HG03175 (cell line): ENCODE measurements around the gene ELFN2.

Source experiments
- ATAC-seq: cut with Tn5 transposase; IDR thresholded peaks from one replicate; pipeline ENCODE4 v1.9.1; 2021; ENCODE audit warnings: mild to moderate bottlenecking, moderate library complexity; ENCODE audit not compliant: unreplicated experiment

ELFN2 gene

GRCh38 chr22:37390075-37390474 lies 37.2 kb downstream of the ELFN2 start:
- no peak for ATAC-seq

DNA sequence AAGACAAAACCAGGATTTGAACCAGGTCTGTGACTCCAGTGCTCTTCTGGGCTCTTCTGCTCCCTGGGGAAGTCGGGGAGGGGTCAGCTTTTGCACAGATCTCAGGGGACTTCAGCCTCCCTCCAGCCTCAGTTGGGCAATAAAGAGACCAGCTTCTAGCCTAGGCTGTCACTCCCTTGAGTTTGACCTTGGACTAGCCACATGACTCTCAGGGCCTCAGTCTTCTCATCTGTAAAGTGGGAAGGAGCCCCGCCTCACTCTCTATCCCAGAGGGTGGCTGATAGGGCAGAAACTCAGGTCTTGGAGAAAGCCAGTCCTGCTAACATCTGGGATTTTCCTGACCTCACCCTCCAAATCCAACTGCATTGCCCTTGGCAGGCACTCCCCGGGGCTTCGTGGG lies 38.7 kb downstream of the ELFN2 start:
- ATAC-seq: no peak

- ATAC-seq: no peak
Measured at GRCh38 chr22:37387793-37388192, 39.5 kb downstream of the ELFN2 start.

DNA sequence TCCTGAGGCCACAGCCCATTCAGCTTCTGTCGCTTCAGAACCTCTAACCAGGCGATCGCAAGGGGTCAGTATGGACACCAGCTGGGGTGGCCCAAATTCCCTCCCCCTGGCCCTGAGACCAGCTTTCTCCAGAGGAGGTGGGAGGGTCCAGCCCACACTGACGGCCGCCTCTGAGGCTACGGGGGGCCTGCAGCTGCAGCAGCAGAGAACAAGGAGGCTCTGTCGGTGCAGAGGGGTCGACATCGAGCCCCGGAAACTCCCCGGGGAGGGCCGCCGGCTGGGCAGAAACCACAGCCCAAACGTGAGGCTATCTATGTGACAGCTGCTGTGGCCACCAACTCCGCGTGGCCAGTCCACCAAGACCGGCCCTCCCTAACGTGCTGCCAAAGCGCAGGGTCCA lies 40.8 kb downstream of the ELFN2 start:
- no peak for ATAC-seq

- no peak for ATAC-seq
Measured at GRCh38 chr22:37384691-37385090, 42.6 kb downstream of the ELFN2 start.

GRCh38 chr22:37383341-37383740 lies 43.9 kb downstream of the ELFN2 start:
- no peak for ATAC-seq

GRCh38 chr22:37381489-37381888 lies 45.8 kb downstream of the ELFN2 start:
- no peak for ATAC-seq

DNA sequence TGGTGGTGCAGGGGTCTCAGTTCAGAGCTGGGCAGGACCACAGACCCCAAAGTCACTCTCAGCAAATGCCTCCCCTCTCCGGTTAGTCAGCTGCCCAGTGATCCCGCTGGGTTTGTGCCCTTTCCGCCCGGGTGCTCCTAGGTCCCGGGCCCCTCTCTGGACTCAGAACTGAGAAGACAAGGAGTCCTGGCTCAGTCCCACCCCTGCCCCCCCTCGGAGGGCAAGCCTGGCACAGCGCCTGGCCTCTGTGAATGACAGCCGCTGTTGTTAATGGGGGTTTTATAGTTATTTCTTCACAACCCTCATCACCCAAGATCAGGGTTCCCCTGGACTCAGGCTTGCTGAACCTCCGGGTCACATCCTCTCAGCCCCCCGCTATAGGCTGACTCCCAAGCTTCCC lies 47.6 kb downstream of the ELFN2 start:
- ATAC-seq: no peak

GRCh38 chr22:37379085-37379484 lies 48.2 kb downstream of the ELFN2 start:
- no peak for ATAC-seq

DNA sequence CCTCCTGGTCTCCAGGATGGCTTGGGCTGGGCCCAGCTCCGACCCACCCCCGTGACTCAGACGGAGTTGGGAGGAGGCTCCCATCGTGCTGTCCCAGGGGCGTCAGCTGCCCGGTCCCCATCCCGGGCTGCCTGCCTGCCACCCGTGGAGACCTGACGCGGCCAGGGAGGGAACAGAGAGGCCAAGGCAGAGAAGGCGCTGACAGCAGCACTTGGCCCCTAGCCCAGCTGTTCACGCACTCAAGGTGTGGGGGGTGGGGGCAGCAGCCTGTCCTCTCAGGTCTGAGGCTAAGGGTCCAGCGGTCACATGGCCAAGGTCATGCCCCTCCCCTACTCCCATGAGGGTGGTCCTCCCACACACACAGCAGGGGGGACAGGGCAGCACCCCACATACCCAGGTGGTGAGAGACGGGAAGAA lies 48.6 kb downstream of the ELFN2 start:
- ATAC-seq: no peak

DNA sequence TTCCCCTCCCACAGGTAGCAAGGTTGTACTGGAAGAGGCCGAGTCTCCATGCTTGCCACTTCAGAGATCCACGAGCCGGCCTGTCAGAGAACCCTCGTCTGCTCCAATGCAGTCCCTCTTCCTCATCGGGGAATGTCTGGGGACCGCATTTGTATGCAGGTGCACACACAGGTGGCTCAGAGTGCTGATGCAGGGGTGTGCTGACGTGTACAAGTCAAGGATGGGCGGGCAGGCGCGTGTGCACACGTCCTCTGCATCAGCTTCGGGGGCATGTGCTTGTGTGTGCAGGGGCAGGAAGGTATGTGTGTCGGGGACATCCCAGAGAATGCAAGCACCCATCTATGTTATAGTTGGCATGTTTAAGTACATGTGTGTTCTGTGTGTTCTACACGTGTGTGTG lies 49.4 kb downstream of the ELFN2 start:
- ATAC-seq: no peak

GRCh38 chr22:37377138-37377537 lies 50.1 kb downstream of the ELFN2 start:
- ATAC-seq: no peak

DNA sequence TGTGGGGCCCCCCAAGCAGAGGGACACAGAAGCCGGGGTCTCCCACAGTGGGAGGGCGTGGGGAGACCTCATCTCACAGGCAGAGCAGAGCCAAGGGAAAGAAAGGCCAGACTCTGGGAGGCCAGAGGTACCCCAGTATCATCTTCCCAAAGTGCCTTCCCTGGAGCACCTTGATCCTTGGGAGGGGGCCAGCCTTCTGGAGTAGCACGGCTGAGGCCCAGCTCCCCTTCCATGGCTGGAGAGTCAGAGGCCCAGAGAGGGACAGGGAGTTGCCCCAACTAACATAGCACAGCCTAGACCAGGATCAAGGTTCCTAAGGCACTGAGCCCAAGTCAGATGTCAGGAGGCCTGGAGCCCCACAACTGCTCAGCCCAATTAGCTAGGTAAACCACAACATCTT lies 50.6 kb downstream of the ELFN2 start:
- no peak for ATAC-seq

DNA sequence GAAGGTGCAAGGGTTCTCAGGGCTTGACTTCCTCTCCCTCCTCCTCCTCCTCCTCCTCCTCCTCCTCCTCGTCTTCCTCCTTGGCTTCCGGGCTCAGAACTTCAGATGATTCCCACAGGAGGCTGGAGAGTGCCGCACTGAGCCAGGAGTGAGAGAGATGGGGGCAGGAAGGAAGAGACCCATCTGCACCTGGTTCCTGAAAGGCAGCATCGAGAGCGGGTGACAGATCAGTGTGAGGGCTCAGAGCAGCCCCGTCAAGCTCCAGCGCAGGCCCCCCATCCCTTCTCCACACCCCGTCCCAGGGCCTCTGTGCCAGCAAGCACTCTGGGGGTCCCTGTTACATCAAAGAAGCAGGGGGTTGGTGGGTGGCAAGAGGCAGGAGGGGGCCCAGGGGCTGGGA lies 51.5 kb downstream of the ELFN2 start:
- no peak for ATAC-seq

DNA sequence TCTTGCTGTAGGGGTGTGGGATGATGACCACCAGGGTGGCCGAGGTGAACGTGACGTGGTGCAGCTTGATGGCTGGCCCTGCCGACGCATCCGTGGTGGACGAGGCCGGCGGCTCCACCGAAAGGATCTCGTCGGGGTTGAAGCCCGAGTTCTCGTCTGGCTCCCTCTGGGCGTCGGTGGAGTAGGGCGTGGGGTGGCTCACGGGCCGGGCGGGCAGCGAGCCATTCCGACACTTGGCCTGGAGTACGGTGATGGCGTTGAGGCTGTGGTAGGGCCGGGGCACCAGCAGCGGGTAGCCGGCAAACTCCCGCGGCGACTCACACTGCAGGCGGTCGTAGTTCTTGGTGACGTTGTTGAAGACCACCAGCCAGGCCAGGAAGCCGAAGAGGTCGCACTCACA lies 52.7 kb downstream of the ELFN2 start:
- no peak for ATAC-seq

GRCh38 chr22:37373451-37373850 lies 53.8 kb downstream of the ELFN2 start:
- ATAC-seq: no peak

- no peak for ATAC-seq
Measured at GRCh38 chr22:37371911-37372310, 55.4 kb downstream of the ELFN2 start.

- ATAC-seq: no peak
Measured at GRCh38 chr22:37371491-37371890, 55.8 kb downstream of the ELFN2 start.

DNA sequence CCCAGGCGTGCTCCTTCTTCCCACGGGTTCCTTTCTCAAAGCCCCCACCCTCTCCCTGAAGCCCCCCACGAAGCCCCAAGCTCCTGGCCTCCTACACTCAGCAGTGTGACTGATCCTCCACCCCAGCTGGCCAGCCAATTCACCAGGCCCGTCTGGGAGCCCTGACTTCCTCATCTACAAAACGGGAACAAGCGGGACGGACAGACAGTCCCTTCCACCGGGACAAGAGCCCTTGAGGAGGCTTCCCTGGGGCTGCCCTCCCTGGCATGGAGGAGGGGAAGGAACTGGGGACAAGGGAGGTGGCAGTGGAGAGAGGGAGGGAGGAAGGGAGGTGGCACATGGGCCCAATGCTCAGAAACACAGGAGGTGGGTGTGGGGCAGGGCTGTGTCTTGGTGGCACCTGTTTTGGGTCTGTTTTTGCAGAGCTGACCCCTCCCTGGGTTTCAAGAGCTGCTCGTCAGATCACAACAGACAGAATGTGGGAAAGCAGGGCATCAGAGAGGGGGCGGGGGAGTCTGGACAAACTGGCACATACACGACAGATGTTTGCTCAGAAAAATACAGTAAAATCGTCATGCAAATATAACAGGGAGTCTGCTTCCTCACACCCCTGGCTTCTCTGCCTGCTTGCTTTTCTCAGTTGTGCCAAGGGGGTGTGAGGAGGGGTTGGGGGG lies 56.8 kb downstream of the ELFN2 start:
- no peak for ATAC-seq

GRCh38 chr22:37369483-37369882 lies 57.8 kb downstream of the ELFN2 start:
- no peak for ATAC-seq

DNA sequence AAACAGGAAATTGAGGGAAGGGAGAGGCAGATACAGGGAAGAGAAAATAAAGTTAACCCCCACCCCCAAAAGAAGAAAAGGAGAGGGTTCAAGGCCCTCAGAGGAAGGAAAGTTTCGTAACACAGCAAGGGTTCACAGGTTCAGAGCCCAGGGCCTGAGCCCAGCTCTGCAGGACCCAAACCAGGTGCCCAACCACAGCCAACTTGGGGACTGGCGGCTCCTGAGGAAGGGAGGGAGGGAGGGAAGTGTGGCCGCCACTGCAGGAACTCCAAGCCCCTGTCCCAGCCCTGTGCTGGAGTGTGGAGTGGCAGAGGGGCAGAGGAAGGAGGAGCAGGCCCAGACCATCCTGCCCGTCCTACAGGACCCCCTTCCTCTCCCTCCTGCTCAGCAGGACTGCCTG lies 59.2 kb downstream of the ELFN2 start:
- no peak for ATAC-seq

GRCh38 chr22:37366601-37367000 lies 60.7 kb downstream of the ELFN2 start:
- ATAC-seq: no peak

GRCh38 chr22:37365950-37366349 lies 61.3 kb downstream of the ELFN2 start:
- ATAC-seq: no peak
